Activated CD8-positive, alpha-beta T cell treated with anti-CD3 and anti-CD28 coated beads for 36 hours (primary cell): ENCODE results near the gene MYO6. TPM values are rescaled to one million over a fixed set of nuclear protein-coding genes. Genes with fewer than 3 reads are reported as not detected.

ENCODE experiments used
- ATAC-seq: fragments of 200-7000 bp; cut with Tn5 transposase; one replicate; pipeline ENCODE4 v1.10.0; 2021; ENCODE audit warnings: mild to moderate bottlenecking, moderate library complexity
- CTCF ChIA-PET: fragments of 350-600 bp; sonication (Branson Sonifier 250); formaldehyde crosslinking; loops from one replicate; lab custom pipeline; 2021; ENCODE audit warnings: antibody characterized with exemption; lab: Charles Lee
- POLR2A ChIA-PET: fragments of 350-600 bp; sonication (Branson Sonifier 250); formaldehyde crosslinking; loops from one replicate; lab custom pipeline; 2021; ENCODE audit warnings: antibody characterized with exemption; lab: Charles Lee
- DNase-seq: peaks from one replicate; pipeline ENCODE4 v3.0.0-alpha.2; 2020
- H3K27ac Mint-ChIP-seq: one replicate; pipeline ENCODE4 v1.8.0; 2021; ENCODE audit warnings: mild to moderate bottlenecking, mixed read lengths
- H3K27me3 Mint-ChIP-seq: one replicate; pipeline ENCODE4 v1.8.0; 2021; ENCODE audit warnings: mixed read lengths
- H3K36me3 Mint-ChIP-seq: one replicate; pipeline ENCODE4 v1.8.0; 2021; ENCODE audit warnings: low read depth, mixed read lengths
- H3K4me1 Mint-ChIP-seq: one replicate; pipeline ENCODE4 v1.8.0; 2021; ENCODE audit warnings: low read depth, mixed read lengths
- H3K4me3 Mint-ChIP-seq: one replicate; pipeline ENCODE4 v1.8.0; 2021; ENCODE audit warnings: mild to moderate bottlenecking, moderate library complexity, mixed read lengths
- H3K9me3 Mint-ChIP-seq: one replicate; pipeline ENCODE4 v1.8.0; 2021; ENCODE audit warnings: mixed read lengths
- intact Hi-C: fragments of 100-400 bp; cut with micrococcal nuclease; formaldehyde crosslinking; loops from one replicate; pipeline ENCODE4 v1.10.0; 2022
- total RNA-seq, 2 experiments: library from RNA; stranded (reverse); gene quantifications; one replicate each; pipeline ENCODE4 v1.2.3, GENCODE V29; 2021
- TF ChIP-seq, protein P1 (sequence below): fragments of 200-600 bp; IDR thresholded peaks from one replicate; pipeline ENCODE4 v1.8.0; 2022; ENCODE audit warnings: antibody characterized with exemption, mild to moderate bottlenecking

MYO6 gene
- total RNA-seq, 2 experiments from 2014 or later, result 1.4 TPM

DNA sequence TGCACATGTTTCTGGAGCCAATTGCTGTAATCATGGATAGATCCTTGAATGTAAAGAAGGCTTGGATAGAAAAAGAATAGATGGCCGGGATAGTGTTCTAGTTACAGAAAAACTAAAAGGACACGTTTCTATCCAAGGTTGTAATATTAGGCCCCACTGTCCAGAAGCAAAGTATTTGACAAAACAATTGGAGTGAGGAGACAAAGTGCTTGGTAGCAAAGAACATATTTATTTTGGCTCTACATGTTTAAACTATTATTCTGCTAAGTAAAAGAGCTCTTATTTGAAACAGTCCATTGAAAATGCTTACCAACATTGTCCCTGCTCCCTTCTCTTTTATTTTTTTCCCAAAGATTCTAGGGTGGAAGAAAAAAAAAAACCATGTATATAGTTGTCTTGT lies 94.4 kb downstream of the MYO6 start:
- intact Hi-C loops, result no loop called here

DNA sequence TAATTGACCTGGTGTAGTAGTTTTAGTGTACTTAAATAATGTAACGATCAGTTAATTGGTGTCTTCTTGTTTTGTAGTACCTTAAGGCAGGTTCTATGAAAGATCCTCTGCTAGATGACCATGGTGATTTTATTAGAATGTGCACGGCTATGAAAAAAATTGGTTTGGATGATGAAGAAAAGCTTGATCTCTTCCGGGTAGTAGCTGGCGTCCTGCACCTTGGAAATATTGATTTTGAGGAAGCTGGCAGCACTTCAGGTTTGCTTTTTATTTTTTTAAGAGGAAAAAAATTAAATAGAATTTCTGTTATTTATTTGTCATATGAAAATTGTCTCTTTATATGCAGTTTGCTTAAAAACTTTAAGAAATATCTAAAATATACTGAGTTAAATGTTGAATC lies 99.2 kb downstream of the MYO6 start:
- no peak for ATAC-seq
- H3K27ac Mint-ChIP-seq, result no peak overlapping the region
- H3K4me3 Mint-ChIP-seq, result no peak overlapping the region
- no peak for DNase-seq
- no peaks in the 10 kb centered on the region for H3K4me1 Mint-ChIP-seq
- intact Hi-C loops, result no loop called here
- ChIA-PET CTCF (interaction anchor here (0.6 kb wide), 1 partner anchor 678 kb away, joined by 3 read pairs; no protein-coding TSS in a partner anchor), POLR2A (no interaction called here)
- TF ChIP-seq, protein P1, sequence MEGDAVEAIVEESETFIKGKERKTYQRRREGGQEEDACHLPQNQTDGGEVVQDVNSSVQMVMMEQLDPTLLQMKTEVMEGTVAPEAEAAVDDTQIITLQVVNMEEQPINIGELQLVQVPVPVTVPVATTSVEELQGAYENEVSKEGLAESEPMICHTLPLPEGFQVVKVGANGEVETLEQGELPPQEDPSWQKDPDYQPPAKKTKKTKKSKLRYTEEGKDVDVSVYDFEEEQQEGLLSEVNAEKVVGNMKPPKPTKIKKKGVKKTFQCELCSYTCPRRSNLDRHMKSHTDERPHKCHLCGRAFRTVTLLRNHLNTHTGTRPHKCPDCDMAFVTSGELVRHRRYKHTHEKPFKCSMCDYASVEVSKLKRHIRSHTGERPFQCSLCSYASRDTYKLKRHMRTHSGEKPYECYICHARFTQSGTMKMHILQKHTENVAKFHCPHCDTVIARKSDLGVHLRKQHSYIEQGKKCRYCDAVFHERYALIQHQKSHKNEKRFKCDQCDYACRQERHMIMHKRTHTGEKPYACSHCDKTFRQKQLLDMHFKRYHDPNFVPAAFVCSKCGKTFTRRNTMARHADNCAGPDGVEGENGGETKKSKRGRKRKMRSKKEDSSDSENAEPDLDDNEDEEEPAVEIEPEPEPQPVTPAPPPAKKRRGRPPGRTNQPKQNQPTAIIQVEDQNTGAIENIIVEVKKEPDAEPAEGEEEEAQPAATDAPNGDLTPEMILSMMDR, result no peak
- H3K9me3 Mint-ChIP-seq, result no peaks in the 10 kb centered on the region
- H3K27me3 Mint-ChIP-seq, result peaks cover 3% of the 10 kb centered on the region
- H3K36me3 Mint-ChIP-seq, result no peaks in the 10 kb centered on the region

More for the DNA sequence above, 94.4 kb downstream of the MYO6 start:
- CTCF ChIA-PET, result no interaction called here
- TF ChIP-seq, protein P1, result no peak
- POLR2A ChIA-PET, result no interaction called here
- no peak overlapping the region for H3K4me3 Mint-ChIP-seq
- H3K36me3 Mint-ChIP-seq, result no peaks in the 10 kb centered on the region
- peaks cover 3% of the 10 kb centered on the region for H3K27me3 Mint-ChIP-seq
- H3K9me3 Mint-ChIP-seq, result no peaks in the 10 kb centered on the region
- ATAC-seq (no peak), DNase-seq (no peak)
- H3K4me1 Mint-ChIP-seq, result no peaks in the 10 kb centered on the region
- no peak overlapping the region for H3K27ac Mint-ChIP-seq

DNA sequence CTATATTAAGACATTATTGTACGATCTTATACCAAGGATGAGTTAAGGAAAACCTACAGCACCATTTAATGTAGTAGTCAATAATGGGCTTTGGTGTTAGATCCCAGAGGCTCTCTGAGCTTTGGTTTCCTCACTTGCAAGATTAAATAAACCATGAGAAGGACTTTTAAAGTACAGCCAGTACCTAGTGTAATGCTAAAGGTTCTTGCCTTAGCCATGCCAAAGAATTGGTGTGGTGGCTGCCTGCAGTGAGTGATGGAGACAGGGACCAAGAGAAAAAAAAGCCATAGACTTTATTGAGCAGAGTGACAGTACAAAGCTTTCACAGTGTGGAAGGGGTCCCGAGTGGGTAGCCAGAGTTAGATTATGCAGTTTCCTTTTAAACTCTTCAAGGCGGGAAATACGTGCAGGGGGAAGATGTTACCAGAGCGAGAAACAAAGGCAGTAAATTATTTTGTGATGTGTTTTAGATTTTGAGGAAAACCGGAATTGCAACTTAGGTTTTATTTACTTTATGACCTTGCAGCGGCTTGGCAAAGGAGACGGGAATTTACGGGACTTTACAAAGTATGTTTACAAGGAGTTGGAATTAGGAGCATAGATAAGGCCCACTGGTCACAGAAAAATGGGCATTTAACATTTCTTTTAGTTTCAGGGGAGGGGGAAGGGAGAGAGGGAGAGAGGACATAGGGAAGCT lies 100.4 kb downstream of the MYO6 start:
- H3K9me3 Mint-ChIP-seq, result no peaks in the 10 kb centered on the region
- no peak overlapping the region for H3K27ac Mint-ChIP-seq
- TF ChIP-seq, protein P1, result no peak
- DNase-seq, result no peak
- intact Hi-C loops, result no loop called here
- ChIA-PET POLR2A (no interaction called here), CTCF (no interaction called here)
- H3K4me1 Mint-ChIP-seq, result no peaks in the 10 kb centered on the region
- H3K27me3 Mint-ChIP-seq, result peaks cover 4% of the 10 kb centered on the region
- no peaks in the 10 kb centered on the region for H3K36me3 Mint-ChIP-seq
- ATAC-seq, result no peak
- H3K4me3 Mint-ChIP-seq, result no peak overlapping the region

- no peak for DNase-seq
- Mint-ChIP-seq H3K4me1 (no peaks in the 10 kb centered on the region), H3K9me3 (no peaks in the 10 kb centered on the region), H3K27ac (no peak overlapping the region), H3K4me3 (no peak overlapping the region), H3K27me3 (peaks cover 7% of the 10 kb centered on the region), H3K36me3 (no peaks in the 10 kb centered on the region)
- ATAC-seq, result no peak
- CTCF ChIA-PET, result no interaction called here
- intact Hi-C loops, result no loop called here
- POLR2A ChIA-PET, result no interaction called here
- TF ChIP-seq, protein P1, result no peak
Observed at GRCh38 chr6:75850026-75850833, 101.2 kb downstream of the MYO6 start.

DNA sequence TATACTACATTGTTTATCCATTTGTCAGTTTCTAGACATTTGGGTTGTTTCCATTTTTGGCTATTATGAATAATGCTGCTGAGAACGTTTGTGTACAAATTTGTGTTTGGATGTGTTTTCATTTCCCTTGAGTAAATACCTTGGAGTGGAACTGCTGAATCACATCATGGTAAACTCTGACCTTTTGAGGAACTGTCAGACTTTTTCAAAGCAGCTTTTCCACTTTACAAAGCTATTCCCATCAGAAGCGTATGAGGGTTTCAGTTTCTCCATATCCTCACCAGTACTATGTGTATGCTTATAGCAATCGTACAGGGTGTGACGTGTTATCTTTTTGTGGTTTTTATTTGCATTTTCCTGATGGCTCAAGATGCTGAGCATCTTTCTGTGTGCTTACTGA lies 103.7 kb downstream of the MYO6 start:
- DNase-seq (no peak), ATAC-seq (no peak)
- no peaks in the 10 kb centered on the region for H3K4me1 Mint-ChIP-seq
- peaks cover 7% of the 10 kb centered on the region for H3K27me3 Mint-ChIP-seq
- POLR2A ChIA-PET, result no interaction called here
- no peaks in the 10 kb centered on the region for H3K36me3 Mint-ChIP-seq
- H3K4me3 Mint-ChIP-seq, result no peak overlapping the region
- intact Hi-C loops, result no loop called here
- CTCF ChIA-PET, result interaction anchor here (0.7 to 1.1 kb wide), 3 partner anchors 41 to 543 kb away, joined by 3 read pairs; no protein-coding TSS in a partner anchor
- H3K9me3 Mint-ChIP-seq, result no peaks in the 10 kb centered on the region
- no peak overlapping the region for H3K27ac Mint-ChIP-seq
- TF ChIP-seq, protein P1, result no peak
